ENCODE results near the gene RASL12.

GRCh38 chr15:65034719-65035118, 33.1 kb downstream of the RASL12 start:
- TF ChIP-seq CTCF (IDR thresholded peaks at IDR 0.05), result no peak
- TF ChIP-seq POLR2A (IDR thresholded peaks at IDR 0.05), result no peak
- TF ChIP-seq EP300 (IDR thresholded peaks at IDR 0.05), result no peak
